Progenitor cell of endocrine pancreas (in vitro differentiated cells): Measurements from ENCODE around the gene UAP1. TPM values are rescaled to one million over a fixed set of nuclear protein-coding genes. Genes with fewer than 3 reads are reported as not detected.

Experiments used
- DNase-seq: peaks from one replicate; pipeline ENCODE4 v3.0.0; 2021; ENCODE audit warnings: low spot score; ENCODE audit not compliant: unreplicated experiment
- H3K27ac Mint-ChIP-seq: 2 replicates; pipeline ENCODE4 v1.8.0; 2021; ENCODE audit warnings: mild to moderate bottlenecking, moderate library complexity, mixed read lengths
- H3K27me3 Mint-ChIP-seq: 2 replicates; pipeline ENCODE4 v1.8.0; 2021; ENCODE audit warnings: mixed read lengths
- H3K36me3 Mint-ChIP-seq: 2 replicates; pipeline ENCODE4 v1.8.0; 2022; ENCODE audit warnings: mixed read lengths; ENCODE audit not compliant: insufficient read depth
- H3K4me1 Mint-ChIP-seq: 2 replicates; pipeline ENCODE4 v1.8.0; 2021; ENCODE audit warnings: low read depth, mixed read lengths
- H3K4me3 Mint-ChIP-seq: 2 replicates; pipeline ENCODE4 v1.8.0; 2021; ENCODE audit warnings: low read depth, mild to moderate bottlenecking, moderate library complexity, mixed read lengths
- H3K9me3 Mint-ChIP-seq: 2 replicates; pipeline ENCODE4 v1.8.0; 2021; ENCODE audit warnings: low read depth, mixed read lengths
- CTCF ChIP-seq: fragments of 200-600 bp; sonication (generic); IDR thresholded peaks from one replicate; pipeline ENCODE4 v1.5.0; 2021; ENCODE audit warnings: antibody characterized with exemption, mild to moderate bottlenecking; ENCODE audit not compliant: unreplicated experiment
- total RNA-seq: library from RNA; stranded (reverse); gene quantifications from 2 replicates; pipeline ENCODE4 v1.2.1, GENCODE V29; 2021

UAP1 gene
- total RNA-seq, 1 donor from 2014 or later, result 30.8 TPM

- Mint-ChIP-seq H3K27me3 (no peaks in the 10 kb centered on the region), H3K27ac (no peak overlapping the region), H3K36me3 (no peaks in the 10 kb centered on the region), H3K4me3 (no peak overlapping the region), H3K4me1 (peaks cover under 1% of the 10 kb centered on the region), H3K9me3 (no peaks in the 10 kb centered on the region)
- no peak for DNase-seq
- TF ChIP-seq CTCF, result no peak
Measured at GRCh38 chr1:162626094-162626493, 64.6 kb downstream of the UAP1 start.

GRCh38 chr1:162626761-162627160, 65.2 kb downstream of the UAP1 start:
- Mint-ChIP-seq H3K27me3 (no peaks in the 10 kb centered on the region), H3K4me1 (peaks cover 7% of the 10 kb centered on the region), H3K9me3 (no peaks in the 10 kb centered on the region), H3K27ac (no peak overlapping the region), H3K36me3 (no peaks in the 10 kb centered on the region), H3K4me3 (no peak overlapping the region)
- DNase-seq, result no peak
- no peak for TF ChIP-seq CTCF

- Mint-ChIP-seq H3K9me3 (no peaks in the 10 kb centered on the region), H3K36me3 (no peaks in the 10 kb centered on the region), H3K27me3 (no peaks in the 10 kb centered on the region), H3K27ac (no peak overlapping the region), H3K4me3 (no peak overlapping the region), H3K4me1 (peaks cover 8% of the 10 kb centered on the region)
- peak; percentile 61 for TF ChIP-seq CTCF
- no peak for DNase-seq
Measured at GRCh38 chr1:162627662-162628296, 66.3 kb downstream of the UAP1 start.

GRCh38 chr1:162629077-162629627, 67.6 kb downstream of the UAP1 start:
- Mint-ChIP-seq H3K36me3 (no peaks in the 10 kb centered on the region), H3K27me3 (no peaks in the 10 kb centered on the region), H3K27ac (no peak overlapping the region), H3K9me3 (no peaks in the 10 kb centered on the region), H3K4me3 (no peak overlapping the region), H3K4me1 (peaks cover 12% of the 10 kb centered on the region)
- DNase-seq, result no peak
- no peak for TF ChIP-seq CTCF

GRCh38 chr1:162629651-162630050, 68.1 kb downstream of the UAP1 start:
- DNase-seq, result no peak
- Mint-ChIP-seq H3K4me1 (peaks cover 14% of the 10 kb centered on the region), H3K27ac (no peak overlapping the region), H3K4me3 (no peak overlapping the region), H3K9me3 (no peaks in the 10 kb centered on the region), H3K27me3 (no peaks in the 10 kb centered on the region), H3K36me3 (no peaks in the 10 kb centered on the region)
- no peak for TF ChIP-seq CTCF
